ENCODE results near the gene RPL31. TPM values are rescaled to one million over a fixed set of nuclear protein-coding genes. Genes with fewer than 3 reads are reported as not detected.

Gene RPL31
- total and polyA plus RNA-seq, 9 of the 15 experiments (the other 6 are each of a cell fraction or from before 2014, with no cell fraction given): 1,176 to 6,037 (median 2,997) TPM

GRCh38 chr2:101038455-101039255 is 36.6 kb downstream of the RPL31 start (continued):
- TF ChIP-seq ZNF511 (CRISPR knock-in tag; IDR thresholded peaks at IDR 0.05) (no peak), NCOR1 (IDR thresholded peaks at IDR 0.05) (no peak), ZBED1 (IDR thresholded peaks at IDR 0.05) (no peak), FOXK1 (CRISPR knock-in tag; IDR thresholded peaks at IDR 0.05; ENCODE audit: borderline replicate concordance) (no peak), PCBP1 (IDR thresholded peaks at IDR 0.05; ENCODE audit: low read depth, low read length, poor library complexity, severe bottlenecking) (no peak), E2F3 (CRISPR knock-in tag; IDR thresholded peaks at IDR 0.05) (no peak), ZNF592 (IDR thresholded peaks at IDR 0.05) (peak; percentile 45; the same call in 1 of the 2 replicates), MTA1 (IDR thresholded peaks at IDR 0.05; ENCODE audit: borderline replicate concordance) (no peak), HDAC2 (IDR thresholded peaks at IDR 0.05) (peak; percentile 78; the same call in 1 of the 2 replicates), SMAD4 (CRISPR knock-in tag; conservative IDR thresholded peaks at IDR 0.05) (peak; percentile 87), ZNF431 (CRISPR knock-in tag; IDR thresholded peaks at IDR 0.05) (no peak), DMBX1 (CRISPR knock-in tag; IDR thresholded peaks at IDR 0.05; ENCODE audit: borderline replicate concordance) (peak; percentile 91; the same call in 1 of the 2 replicates), ZSCAN32 (CRISPR knock-in tag; IDR thresholded peaks at IDR 0.05) (peak; percentile 97), RBFOX2 (IDR thresholded peaks at IDR 0.05; ENCODE audit: low read depth, low read length) (peak; percentile 62)
- TF ChIP-seq, protein P1, sequence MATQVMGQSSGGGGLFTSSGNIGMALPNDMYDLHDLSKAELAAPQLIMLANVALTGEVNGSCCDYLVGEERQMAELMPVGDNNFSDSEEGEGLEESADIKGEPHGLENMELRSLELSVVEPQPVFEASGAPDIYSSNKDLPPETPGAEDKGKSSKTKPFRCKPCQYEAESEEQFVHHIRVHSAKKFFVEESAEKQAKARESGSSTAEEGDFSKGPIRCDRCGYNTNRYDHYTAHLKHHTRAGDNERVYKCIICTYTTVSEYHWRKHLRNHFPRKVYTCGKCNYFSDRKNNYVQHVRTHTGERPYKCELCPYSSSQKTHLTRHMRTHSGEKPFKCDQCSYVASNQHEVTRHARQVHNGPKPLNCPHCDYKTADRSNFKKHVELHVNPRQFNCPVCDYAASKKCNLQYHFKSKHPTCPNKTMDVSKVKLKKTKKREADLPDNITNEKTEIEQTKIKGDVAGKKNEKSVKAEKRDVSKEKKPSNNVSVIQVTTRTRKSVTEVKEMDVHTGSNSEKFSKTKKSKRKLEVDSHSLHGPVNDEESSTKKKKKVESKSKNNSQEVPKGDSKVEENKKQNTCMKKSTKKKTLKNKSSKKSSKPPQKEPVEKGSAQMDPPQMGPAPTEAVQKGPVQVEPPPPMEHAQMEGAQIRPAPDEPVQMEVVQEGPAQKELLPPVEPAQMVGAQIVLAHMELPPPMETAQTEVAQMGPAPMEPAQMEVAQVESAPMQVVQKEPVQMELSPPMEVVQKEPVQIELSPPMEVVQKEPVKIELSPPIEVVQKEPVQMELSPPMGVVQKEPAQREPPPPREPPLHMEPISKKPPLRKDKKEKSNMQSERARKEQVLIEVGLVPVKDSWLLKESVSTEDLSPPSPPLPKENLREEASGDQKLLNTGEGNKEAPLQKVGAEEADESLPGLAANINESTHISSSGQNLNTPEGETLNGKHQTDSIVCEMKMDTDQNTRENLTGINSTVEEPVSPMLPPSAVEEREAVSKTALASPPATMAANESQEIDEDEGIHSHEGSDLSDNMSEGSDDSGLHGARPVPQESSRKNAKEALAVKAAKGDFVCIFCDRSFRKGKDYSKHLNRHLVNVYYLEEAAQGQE (IDR thresholded peaks at IDR 0.05; ENCODE audit: borderline replicate concordance): peak; percentile 44; the same call in 1 of the 2 replicates
- TF ChIP-seq, protein P1 (CRISPR knock-in tag; IDR thresholded peaks at IDR 0.05; ENCODE audit: low read depth): no peak
